HepG2 (cell line): Measurements from ENCODE around the gene PGPEP1. TPM values are rescaled to one million over a fixed set of nuclear protein-coding genes. Genes with fewer than 3 reads are reported as not detected.

Experiments used
- JUNB ChIP-seq: sonication (generic); formaldehyde crosslinking; IDR thresholded peaks from 2 replicates; pipeline ENCODE4 v1.8.0; 2022; ENCODE audit warnings: missing genetic modification reagents, mild to moderate bottlenecking, borderline replicate concordance
- SMAD3 ChIP-seq: sonication (generic); formaldehyde crosslinking; IDR thresholded peaks from 2 replicates; pipeline ENCODE4 v1.4.0; 2020; ENCODE audit warnings: missing genetic modification reagents
- SPEN ChIP-seq: sonication (generic); formaldehyde crosslinking; IDR thresholded peaks from 2 replicates; pipeline ENCODE4 v1.5.1; 2020; ENCODE audit warnings: low read depth, mild to moderate bottlenecking, missing genetic modification reagents
- XRCC5 ChIP-seq: fragments of 200-400 bp; formaldehyde crosslinking; optimal IDR thresholded peaks from 2 replicates; pipeline ENCODE3; 2017; ENCODE audit warnings: mild to moderate bottlenecking, low read length
- ZNF143 ChIP-seq: sonication (generic); formaldehyde crosslinking; IDR thresholded peaks from 2 replicates; pipeline ENCODE4 v1.4.0; 2020; ENCODE audit warnings: missing genetic modification reagents
- ZSCAN29 ChIP-seq: sonication (generic); formaldehyde crosslinking; conservative IDR thresholded peaks from 2 replicates; pipeline ENCODE4 v1.4.0; 2020; ENCODE audit warnings: mild to moderate bottlenecking, missing genetic modification reagents
- polyA plus RNA-seq, 8 experiments: library from polyadenylated mRNA; depleted of rRNA in 3 of 8; stranded (reverse) in 7 of 8; unstranded in 1 of 8; fragments of >200 nt; fragmentation: Illumina TruSeq in 4 of 8; extraction: Trizol in 4 of 8; gene quantifications; 2 replicates each; pipeline versions ENCODE4 v1.2.1 to v1.2.3, GENCODE V29; 2011 to 2016; ENCODE audit warnings: low read depth in 4 of 8, missing spikeins in 1 of 8, mixed read lengths in 1 of 8; ENCODE audit not compliant: insufficient read depth in 1 of 8
- total RNA-seq, 5 experiments: library from RNA; depleted of rRNA; stranded (reverse); fragments of >200 nt; fragmentation: Illumina TruSeq; extraction: Trizol; gene quantifications; 2 replicates each; pipeline ENCODE4 v1.2.3, GENCODE V29; 2016; ENCODE audit warnings: low read depth in 1 of 5
- TF ChIP-seq, protein P1 (sequence below): IDR thresholded peaks from 2 replicates; pipeline ENCODE4 v1.6.1; 2016; ENCODE audit warnings: low read depth, borderline replicate concordance
- TF ChIP-seq, protein P2 (sequence below): sonication (generic); formaldehyde crosslinking; IDR thresholded peaks from 2 replicates; pipeline ENCODE4 v1.8.0; 2022; ENCODE audit warnings: mild to moderate bottlenecking, missing genetic modification reagents; ENCODE audit not compliant: insufficient replicate concordance
- TF ChIP-seq, protein P3 (sequence below): fragments of 450-650 bp; IDR thresholded peaks from 2 replicates; pipeline ENCODE4 v1.6.1; 2016
- TF ChIP-seq, protein P4 (sequence below): IDR thresholded peaks from 2 replicates; pipeline ENCODE4 v1.6.1; 2016; ENCODE audit warnings: missing compliant biosample characterization, missing genetic modification reagents, borderline replicate concordance
- TF ChIP-seq, protein P5 (sequence below): sonication (generic); formaldehyde crosslinking; IDR thresholded peaks from 2 replicates; pipeline ENCODE4 v1.8.1; 2022; ENCODE audit warnings: mild to moderate bottlenecking, missing genetic modification reagents
- TF ChIP-seq, protein P6 (sequence below): sonication (generic); formaldehyde crosslinking; IDR thresholded peaks from 2 replicates; pipeline ENCODE4 v1.8.1; 2023; ENCODE audit warnings: mild to moderate bottlenecking, missing genetic modification reagents
- TF ChIP-seq, protein P7 (sequence below): sonication (generic); formaldehyde crosslinking; IDR thresholded peaks from 2 replicates; pipeline ENCODE4 v1.4.0; 2020; ENCODE audit warnings: missing genetic modification reagents

PGPEP1 gene
- total and polyA plus RNA-seq, 2 of the 13 experiments (the other 11 are each of a cell fraction or from before 2014, with no cell fraction given): 53.1 to 56.6 TPM

DNA sequence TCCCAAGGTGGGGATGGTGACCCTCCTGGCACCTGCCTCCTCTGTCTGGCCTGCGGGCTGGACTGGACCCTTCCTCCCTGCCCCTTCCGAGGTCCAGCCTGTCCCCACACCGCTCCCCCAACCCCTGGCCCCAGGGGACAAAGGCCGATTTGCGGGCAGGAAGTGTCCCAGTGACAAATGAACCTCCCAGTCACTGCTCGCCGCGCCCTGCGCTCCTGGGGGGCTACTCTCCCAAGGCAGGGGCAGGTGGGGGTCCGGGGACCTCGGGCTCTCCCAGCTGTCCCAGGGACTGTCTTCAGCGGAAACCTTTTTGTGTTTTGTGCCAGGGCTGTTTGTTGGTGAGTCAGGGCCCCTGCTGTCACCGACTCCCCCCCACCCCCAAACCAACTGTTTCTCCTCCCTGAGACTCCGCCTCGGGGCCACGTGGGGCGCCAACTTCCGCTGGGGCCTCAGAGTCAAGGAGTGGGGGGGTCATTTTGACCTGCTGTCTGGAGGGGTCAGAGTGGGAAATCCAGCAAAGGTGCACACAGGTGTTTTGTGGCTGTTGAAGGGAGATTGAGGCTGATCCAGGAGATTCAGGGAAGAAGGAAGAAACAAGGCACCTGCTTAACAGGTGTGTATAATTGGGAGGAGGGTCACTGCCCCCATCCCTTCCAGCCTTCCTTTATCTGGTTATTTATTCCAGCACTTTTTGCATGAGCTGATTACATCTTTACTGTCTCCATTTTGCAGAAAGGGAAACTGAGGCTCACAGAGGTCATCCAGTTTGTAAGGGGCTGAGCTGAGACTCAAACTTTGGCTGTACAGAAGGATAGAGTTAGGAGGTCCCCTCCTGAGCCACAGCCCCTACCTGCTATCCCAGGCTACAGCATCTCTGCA, 831 bp downstream of the PGPEP1 start (continued):
- TF ChIP-seq, protein P1, sequence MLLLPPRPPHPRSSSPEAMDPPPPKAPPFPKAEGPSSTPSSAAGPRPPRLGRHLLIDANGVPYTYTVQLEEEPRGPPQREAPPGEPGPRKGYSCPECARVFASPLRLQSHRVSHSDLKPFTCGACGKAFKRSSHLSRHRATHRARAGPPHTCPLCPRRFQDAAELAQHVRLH (CRISPR knock-in tag): peak; percentile 30; the same call in 1 of the 2 replicates
- TF ChIP-seq ZSCAN29 (CRISPR knock-in tag) (0 out of 2 replicates have a peak, but pooled peaks have one; percentile 68), SPEN (CRISPR knock-in tag) (peak; percentile 64; the same call in 1 of the 2 replicates), ZNF143 (CRISPR knock-in tag) (no peak), XRCC5 (no peak), SMAD3 (CRISPR knock-in tag) (no peak), JUNB (no peak)
- TF ChIP-seq, protein P2, sequence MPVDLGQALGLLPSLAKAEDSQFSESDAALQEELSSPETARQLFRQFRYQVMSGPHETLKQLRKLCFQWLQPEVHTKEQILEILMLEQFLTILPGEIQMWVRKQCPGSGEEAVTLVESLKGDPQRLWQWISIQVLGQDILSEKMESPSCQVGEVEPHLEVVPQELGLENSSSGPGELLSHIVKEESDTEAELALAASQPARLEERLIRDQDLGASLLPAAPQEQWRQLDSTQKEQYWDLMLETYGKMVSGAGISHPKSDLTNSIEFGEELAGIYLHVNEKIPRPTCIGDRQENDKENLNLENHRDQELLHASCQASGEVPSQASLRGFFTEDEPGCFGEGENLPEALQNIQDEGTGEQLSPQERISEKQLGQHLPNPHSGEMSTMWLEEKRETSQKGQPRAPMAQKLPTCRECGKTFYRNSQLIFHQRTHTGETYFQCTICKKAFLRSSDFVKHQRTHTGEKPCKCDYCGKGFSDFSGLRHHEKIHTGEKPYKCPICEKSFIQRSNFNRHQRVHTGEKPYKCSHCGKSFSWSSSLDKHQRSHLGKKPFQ (CRISPR knock-in tag): peak; percentile 17
- TF ChIP-seq, protein P3, sequence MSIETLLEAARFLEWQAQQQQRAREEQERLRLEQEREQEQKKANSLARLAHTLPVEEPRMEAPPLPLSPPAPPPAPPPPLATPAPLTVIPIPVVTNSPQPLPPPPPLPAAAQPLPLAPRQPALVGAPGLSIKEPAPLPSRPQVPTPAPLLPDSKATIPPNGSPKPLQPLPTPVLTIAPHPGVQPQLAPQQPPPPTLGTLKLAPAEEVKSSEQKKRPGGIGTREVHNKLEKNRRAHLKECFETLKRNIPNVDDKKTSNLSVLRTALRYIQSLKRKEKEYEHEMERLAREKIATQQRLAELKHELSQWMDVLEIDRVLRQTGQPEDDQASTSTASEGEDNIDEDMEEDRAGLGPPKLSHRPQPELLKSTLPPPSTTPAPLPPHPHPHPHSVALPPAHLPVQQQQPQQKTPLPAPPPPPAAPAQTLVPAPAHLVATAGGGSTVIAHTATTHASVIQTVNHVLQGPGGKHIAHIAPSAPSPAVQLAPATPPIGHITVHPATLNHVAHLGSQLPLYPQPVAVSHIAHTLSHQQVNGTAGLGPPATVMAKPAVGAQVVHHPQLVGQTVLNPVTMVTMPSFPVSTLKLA: peak; percentile 66
- TF ChIP-seq, protein P4, sequence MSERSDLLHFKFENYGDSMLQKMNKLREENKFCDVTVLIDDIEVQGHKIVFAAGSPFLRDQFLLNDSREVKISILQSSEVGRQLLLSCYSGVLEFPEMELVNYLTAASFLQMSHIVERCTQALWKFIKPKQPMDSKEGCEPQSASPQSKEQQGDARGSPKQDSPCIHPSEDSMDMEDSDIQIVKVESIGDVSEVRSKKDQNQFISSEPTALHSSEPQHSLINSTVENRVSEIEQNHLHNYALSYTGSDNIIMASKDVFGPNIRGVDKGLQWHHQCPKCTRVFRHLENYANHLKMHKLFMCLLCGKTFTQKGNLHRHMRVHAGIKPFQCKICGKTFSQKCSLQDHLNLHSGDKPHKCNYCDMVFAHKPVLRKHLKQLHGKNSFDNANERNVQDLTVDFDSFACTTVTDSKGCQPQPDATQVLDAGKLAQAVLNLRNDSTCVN (CRISPR knock-in tag): 0 out of 2 replicates have a peak, but pooled peaks have one; percentile 14
- TF ChIP-seq, protein P5, sequence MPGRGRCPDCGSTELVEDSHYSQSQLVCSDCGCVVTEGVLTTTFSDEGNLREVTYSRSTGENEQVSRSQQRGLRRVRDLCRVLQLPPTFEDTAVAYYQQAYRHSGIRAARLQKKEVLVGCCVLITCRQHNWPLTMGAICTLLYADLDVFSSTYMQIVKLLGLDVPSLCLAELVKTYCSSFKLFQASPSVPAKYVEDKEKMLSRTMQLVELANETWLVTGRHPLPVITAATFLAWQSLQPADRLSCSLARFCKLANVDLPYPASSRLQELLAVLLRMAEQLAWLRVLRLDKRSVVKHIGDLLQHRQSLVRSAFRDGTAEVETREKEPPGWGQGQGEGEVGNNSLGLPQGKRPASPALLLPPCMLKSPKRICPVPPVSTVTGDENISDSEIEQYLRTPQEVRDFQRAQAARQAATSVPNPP (CRISPR knock-in tag): no peak
- TF ChIP-seq, protein P6, sequence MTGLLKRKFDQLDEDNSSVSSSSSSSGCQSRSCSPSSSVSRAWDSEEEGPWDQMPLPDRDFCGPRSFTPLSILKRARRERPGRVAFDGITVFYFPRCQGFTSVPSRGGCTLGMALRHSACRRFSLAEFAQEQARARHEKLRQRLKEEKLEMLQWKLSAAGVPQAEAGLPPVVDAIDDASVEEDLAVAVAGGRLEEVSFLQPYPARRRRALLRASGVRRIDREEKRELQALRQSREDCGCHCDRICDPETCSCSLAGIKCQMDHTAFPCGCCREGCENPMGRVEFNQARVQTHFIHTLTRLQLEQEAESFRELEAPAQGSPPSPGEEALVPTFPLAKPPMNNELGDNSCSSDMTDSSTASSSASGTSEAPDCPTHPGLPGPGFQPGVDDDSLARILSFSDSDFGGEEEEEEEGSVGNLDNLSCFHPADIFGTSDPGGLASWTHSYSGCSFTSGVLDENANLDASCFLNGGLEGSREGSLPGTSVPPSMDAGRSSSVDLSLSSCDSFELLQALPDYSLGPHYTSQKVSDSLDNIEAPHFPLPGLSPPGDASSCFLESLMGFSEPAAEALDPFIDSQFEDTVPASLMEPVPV (CRISPR knock-in tag): peak; percentile 84
- TF ChIP-seq, protein P7, sequence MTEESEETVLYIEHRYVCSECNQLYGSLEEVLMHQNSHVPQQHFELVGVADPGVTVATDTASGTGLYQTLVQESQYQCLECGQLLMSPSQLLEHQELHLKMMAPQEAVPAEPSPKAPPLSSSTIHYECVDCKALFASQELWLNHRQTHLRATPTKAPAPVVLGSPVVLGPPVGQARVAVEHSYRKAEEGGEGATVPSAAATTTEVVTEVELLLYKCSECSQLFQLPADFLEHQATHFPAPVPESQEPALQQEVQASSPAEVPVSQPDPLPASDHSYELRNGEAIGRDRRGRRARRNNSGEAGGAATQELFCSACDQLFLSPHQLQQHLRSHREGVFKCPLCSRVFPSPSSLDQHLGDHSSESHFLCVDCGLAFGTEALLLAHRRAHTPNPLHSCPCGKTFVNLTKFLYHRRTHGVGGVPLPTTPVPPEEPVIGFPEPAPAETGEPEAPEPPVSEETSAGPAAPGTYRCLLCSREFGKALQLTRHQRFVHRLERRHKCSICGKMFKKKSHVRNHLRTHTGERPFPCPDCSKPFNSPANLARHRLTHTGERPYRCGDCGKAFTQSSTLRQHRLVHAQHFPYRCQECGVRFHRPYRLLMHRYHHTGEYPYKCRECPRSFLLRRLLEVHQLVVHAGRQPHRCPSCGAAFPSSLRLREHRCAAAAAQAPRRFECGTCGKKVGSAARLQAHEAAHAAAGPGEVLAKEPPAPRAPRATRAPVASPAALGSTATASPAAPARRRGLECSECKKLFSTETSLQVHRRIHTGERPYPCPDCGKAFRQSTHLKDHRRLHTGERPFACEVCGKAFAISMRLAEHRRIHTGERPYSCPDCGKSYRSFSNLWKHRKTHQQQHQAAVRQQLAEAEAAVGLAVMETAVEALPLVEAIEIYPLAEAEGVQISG (CRISPR knock-in tag): peak; percentile 43; the same call in 1 of the 2 replicates
